H4 (cell line): ENCODE data around the gene SYDE1. TPM values are rescaled to one million over a fixed set of nuclear protein-coding genes. Genes with fewer than 3 reads are reported as not detected.

ENCODE experiments used
- DNase-seq: peaks from one replicate; pipeline ENCODE4 v3.0.0-alpha.2; 2015; ENCODE audit warnings: low spot score
- total RNA-seq: library from RNA; depleted of rRNA; stranded (reverse); fragments of >200 nt; shearing (Covaris generic); gene quantifications from 2 replicates; pipeline ENCODE4 v1.2.3, GENCODE V29; 2014

SYDE1 gene
- total RNA-seq, 1 experiment from 2014 or later, result 11.7 TPM

DNA sequence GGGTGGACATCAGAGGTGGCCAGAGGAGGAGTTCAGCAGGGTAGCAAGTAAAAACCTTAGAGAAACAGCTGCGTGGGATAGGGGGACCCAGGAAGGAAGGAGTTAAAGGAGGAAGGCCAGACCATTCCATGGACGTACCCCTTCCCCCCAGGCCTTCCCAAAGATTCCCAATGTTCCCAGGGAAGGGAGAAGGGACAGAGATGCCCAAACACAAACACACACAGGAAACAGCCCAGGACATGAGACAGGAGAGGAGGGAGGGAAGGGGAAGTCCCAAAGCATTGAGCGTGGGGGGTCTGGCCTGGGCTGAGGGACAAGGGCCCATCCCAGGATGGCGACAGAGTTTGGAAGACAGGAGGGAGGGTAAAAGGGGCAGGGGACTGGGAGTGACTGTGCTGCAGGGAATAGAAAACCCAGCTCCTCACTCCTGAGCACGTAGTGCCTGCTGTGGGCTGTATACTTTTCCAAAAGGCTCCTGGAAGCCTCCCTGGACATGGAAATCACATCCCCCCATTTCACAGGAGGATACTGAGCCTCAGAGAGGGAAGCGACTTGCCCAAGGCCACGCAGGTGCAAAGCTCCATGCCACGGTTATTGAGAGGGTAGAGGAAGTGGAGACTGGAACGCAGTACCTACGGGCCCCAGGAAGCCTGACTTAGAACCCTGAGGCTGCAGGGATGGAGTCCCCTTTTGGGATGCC is 1.1 kb downstream of the SYDE1 start:
- DNase-seq, result no peak

DNA sequence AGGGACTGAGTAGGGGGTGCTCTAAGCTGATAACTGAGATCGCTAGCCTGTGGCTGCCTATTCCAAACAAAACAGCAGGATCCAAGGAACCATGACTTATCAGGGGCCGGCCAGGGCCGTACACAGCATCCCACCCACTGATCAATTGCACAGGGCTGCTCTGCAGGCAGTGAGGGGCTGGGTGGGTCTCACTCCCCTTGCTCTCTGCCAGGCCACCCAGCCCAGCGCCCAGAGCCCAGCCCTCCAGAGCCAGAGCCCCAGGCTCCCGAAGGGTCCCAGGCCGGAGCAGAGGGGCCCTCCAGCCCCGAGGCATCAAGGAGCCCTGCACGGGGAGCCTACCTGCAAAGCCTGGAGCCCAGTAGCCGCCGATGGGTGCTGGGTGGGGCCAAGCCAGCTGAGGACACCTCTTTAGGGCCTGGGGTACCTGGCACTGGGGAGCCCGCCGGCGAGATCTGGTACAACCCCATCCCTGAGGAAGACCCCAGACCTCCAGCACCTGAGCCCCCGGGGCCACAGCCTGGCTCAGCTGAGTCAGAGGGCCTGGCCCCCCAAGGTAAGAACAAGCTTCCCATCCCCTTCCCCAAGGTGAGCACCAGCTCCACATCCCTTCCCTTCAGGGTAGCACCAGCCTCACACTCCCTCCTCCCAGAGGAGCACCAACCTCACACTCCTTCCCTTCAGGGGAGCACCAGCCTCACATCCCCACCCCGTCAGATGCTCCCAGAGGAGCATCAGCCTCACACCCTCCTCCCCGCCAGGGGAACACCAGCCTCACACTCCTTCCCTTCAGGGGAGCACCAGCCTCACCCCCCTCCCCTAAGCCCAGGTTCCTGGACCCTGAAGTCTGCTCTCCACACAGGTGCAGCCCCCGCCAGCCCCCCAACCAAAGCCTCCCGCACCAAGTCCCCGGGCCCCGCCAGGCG is 1.9 kb downstream of the SYDE1 start:
- DNase-seq, result no peak

DNA sequence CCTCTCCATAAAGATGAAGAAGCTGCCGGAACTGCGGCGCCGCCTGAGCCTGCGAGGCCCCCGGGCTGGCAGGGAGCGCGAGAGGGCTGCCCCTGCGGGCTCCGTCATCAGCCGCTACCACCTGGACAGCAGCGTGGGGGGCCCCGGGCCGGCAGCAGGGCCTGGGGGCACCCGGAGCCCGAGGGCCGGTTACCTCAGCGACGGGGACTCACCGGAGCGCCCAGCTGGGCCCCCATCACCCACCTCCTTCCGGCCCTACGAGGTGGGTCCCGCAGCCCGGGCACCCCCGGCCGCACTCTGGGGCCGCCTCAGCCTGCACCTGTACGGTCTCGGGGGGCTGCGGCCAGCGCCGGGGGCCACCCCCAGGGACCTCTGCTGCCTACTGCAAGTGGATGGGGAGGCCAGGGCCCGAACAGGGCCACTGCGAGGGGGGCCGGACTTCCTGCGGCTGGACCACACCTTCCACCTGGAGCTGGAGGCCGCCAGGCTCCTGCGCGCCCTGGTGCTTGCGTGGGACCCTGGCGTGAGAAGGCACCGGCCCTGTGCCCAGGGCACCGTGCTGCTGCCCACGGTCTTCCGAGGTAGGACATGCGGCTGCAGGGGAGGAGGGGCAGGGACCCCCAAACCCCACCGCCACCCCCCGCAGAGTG is 2.7 kb downstream of the SYDE1 start:
- DNase-seq, result no peak

DNA sequence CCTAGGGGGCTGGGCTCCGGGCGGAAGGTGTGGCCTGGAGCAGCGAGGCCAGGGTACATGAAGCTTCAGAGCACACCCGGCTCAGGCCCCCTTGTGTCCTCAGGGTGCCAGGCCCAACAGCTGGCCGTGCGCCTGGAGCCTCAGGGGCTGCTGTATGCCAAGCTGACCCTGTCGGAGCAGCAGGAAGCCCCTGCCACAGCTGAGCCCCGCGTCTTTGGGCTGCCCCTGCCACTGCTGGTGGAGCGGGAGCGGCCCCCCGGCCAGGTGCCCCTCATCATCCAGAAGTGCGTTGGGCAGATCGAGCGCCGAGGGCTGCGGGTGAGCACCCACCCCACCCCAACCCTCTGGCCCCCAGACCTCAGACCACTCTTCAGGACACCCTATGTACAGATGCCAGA is 3.2 kb downstream of the SYDE1 start:
- DNase-seq, result no peak

DNA sequence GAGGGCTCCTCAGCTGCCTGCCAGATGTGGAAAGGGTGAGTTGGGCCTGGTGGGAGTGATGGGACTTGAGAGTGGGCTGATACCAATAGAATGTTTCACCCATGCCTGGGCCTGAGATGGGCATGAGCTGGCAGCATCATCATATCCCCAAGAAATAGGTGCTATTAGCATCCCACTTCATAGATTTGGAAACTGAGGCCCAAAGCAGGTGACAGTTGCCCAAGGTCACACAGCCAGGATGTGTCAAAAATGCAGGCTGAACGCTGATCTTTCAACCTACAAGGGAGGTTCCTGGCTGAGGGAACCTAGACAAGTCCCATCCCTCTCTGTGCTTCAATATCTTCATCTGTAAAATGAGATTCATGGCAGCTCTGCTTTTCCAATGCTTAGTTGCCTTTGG is 4.6 kb downstream of the SYDE1 start:
- no peak for DNase-seq

DNA sequence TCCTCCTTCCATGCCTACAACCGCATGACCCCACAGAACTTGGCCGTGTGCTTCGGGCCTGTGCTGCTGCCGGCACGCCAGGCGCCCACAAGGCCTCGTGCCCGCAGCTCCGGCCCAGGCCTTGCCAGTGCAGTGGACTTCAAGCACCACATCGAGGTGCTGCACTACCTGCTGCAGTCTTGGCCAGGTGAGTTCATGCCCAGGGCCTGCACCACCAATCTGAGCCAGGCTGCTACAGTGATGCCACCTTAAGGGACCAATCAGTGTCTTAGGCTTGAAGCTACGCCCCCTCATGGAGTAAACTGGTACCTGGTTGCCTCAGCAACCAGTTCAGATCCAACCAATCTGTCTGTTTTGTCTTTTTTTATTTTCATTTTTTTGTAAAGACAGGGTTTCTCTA is 5.2 kb downstream of the SYDE1 start:
- DNase-seq, result no peak

DNA sequence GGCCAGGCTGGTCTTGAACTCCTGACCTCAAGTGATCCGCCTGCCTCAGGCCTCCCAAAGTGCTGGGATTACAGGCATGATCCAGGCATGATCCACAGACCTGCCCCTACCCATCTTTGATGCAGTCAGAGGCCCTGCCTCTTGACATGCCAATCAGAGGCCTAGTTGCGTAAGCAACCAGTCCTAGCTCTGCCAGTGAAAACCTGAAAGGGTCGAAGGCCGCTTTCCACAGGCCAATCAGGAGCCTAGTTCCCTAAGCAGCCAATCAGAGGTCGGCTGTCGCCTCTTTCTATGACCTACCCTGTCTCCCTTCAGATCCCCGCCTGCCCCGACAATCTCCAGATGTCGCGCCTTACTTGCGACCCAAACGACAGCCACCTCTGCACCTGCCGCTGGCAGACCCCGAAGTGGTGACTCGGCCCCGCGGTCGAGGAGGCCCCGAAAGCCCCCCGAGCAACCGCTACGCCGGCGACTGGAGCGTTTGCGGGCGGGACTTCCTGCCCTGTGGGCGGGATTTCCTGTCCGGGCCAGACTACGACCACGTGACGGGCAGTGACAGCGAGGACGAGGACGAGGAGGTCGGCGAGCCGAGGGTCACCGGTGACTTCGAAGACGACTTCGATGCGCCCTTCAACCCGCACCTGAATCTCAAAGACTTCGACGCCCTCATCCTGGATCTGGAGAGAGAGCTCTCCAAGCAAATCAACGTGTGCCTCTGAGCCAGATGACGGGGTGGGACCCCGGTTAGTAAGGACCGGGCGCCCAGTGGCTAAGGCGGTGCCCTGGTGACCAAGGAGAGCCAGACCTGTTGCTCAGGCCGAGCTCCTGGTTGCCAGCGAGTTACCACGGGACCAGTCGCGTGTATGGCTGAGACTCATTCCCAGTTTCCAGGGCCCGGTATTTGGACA is 6.3 kb downstream of the SYDE1 start:
- DNase-seq, result no peak

DNA sequence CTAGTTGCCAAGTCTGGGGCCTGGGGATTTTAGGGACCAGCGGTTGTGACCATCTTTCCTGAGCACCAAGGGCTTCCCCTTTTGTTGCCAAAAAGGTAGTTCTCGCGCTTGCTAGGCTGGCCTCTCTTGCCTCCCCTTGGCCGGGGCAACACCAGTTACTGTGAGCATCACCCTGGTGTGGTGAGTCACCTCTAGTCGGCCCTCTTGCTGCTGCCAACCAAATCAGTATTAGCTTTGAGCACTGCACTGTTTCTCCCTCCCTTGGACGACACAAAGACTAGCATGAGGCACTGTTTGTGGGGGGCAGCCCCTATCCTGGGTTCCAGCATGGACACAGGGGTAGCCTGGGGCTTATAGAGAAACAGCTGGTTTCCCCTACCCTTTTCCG is 6.9 kb downstream of the SYDE1 start:
- DNase-seq, result no peak

DNA sequence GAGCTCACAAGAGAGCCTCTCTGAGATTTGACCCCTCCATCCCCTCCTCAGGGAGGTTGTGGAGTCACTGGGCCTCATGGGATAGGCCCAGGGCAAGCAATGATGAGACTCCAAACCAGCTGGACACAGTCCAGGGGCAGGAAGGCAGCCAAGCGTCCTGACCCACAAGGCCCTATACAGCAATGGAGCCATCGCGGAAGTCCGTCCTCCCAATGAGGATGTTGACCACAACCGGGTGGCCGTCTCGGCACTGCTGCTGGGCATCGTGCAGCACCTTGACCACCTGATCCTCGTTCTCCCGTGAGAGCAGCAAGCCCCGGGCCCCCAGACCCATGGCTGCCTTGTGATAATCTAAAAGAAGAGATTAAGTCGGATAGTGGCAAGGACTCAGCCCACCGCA is 7.9 kb downstream of the SYDE1 start:
- no peak for DNase-seq

DNA sequence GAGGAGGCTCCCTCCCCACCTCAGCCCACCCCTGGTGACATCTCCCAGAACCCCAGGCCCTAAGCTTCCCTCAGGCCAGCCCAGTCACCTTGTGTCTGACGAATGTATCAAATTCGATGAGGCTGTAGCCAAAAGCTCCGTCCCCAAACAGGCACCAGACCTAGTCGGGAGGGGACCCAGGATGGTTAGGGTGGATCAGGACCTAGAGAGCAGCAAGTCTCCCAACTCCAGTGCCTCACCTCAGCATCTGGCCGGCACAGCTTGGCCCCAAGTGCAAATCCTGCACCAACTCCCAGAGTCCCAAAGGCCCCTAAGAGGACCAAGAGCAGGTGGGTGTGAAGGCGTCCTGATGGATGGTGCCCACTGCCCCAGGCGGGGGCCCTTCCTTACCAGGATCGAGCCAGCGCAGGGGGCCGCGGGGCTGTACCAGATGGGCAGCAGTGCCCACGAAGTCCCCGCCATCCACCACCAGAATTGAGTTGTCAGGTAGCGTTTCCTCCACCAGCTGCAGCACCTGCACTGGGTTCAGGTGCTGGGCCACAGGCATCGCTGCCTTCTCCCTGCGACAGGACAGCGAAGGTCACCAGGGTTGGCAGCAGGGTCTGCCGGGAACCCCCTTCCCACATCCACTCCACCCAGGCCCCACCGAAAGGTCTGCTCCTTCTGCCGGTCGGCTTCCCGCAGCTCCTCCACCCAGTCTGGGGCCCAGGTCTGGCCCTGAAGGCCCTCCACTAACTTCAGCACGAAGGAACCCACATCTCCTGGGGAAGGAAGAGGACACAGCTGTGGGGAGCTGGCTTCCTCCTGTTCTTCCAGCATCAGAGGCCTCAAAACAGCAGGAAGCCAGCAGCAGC is 8.8 kb downstream of the SYDE1 start:
- no peak for DNase-seq

DNA sequence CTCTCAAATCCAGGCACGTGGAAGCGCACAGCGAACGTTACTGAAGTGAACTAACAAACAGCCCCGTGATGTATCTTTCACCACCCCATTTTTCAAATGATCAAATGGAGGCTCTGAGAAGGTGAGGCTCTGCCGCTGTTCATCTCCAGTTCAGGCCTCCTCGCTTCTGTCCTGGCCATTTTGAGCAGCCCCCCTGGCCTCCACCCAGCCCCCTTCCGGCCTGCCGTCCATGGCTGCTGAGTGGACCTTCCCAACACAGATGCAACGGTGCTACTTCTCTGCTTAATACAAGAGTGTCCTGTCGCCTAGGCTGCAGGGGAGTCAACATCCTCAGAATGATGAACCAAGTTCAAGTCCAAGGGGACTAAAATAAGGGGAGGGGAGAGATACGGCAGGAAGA is 9.7 kb downstream of the SYDE1 start:
- no peak for DNase-seq

DNA sequence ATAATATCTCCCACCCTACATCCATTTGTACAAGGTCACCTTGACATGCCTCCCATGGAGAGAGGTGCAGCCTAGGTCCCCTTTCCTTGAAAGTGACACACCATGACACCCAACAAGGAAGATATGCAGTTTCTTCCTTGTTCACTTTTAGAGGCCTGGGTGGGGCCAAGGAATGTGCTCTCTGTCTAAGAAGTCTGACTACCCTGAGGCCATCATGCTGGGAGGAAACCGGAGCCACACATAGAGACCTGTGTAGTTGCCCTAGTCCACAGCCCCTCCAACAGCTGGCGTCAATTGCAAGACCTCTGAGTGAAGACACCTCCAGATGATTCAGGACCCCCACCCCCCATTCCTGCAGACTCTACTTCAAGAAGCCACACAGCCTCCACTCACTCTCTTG is 11.0 kb downstream of the SYDE1 start:
- no peak for DNase-seq

DNA sequence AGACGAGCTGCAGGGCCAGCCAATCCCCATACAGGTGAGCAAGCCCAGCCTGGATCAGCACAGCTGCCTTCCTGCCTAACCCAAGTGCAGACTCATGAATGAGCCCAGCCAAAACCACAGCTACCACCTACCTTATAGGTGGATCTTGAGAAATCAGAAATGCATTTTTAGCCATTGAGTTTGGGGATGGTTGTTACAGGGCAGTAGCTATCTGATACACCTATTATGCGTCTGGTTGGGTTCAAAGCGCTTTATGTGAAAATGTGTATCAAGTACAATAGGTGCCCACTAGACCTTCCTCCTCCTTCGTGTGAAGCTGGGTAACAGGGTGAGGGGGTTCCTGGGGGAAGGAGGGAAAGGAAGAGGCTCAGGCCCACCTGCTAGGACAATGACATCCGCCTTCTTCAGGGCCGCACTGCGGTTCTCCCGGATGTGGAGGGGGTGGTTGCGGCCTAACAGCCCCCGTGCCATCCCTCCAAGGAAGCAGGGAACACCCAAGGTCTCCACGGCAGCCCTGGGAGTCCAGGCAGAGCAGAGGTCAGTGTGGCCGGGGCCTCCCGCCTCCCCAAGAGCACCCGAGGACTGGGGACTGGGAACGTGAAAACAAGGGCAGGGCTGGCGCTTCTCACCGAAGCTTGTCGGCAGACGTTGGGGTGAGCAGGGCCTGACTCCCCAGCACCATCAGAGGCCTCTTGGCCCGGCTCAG is 11.7 kb downstream of the SYDE1 start:
- no peak for DNase-seq

DNA sequence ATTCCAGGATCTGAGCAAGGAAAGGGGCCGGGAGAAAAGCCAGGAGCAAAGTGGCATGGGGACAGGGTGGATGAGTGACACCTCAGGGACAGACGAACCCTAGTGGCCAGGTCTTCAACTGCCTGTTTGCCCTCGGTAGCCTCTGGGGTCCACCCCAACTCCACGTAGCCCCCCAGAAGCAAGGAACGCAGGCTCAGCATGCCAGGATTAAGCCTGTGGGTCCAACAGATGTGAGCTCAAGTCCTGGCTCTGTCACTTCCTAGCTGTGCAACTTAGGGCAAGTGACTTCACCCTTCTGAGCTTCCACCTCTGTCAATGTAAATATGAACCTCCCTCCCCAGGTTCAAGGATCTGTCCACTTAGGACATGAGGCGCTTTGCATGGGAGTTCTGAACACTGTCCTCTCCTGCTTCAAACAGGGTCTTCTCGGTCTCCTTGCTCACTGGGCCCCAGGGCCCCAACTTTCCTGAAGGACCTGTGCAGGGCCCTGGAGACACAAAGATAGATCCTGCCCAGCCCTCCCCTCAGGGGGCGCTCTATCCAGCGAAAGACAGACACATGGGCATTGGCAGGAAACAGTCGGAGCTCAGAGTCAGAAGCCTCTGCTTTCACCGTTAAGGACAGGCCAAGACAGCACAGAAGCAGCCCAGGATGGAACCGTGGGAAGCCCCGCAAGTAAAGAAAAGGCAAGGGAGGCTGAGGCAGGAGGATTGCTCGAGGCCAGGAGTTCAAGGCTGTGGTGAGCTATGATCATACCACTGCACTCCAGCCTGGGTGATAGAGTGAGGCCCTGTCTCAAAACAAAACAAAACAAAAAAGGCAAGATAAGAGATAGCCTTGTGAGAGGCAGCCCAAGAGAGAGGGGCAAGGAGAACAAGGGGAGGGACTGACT is 13.2 kb downstream of the SYDE1 start:
- no peak for DNase-seq

DNA sequence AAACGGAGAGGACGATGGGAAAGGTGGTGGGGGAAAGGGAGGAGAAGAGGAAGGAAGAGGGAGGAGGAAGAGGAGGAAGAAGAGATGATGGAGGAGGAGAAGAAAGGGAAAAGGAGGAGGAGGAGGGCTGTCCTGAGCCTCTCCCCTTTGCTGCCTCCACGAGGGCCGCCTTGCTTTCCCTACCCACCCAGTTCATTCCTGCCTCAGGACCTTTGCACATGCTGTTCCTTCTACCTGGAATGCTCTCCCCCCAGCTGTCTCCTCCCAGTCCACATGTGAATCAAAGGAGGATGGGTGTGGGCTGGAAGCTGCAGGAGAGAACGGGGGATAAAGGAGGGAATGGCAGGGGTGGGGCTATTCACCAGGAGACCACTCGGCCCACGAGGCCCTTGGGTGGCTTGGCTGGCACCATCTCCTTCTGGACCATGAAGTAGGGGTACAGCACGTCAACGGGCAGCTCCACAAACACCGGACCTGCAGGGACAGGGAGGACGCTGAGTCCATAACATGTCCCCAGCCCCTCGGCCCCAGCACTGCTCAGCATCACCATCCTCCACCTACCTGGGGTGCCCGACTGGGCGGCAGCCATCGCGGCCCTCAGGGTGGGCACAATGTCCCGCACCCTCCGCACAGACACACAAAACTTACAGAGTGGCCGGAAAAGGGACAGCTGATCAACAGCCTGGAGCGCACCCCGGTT is 15.3 kb downstream of the SYDE1 start:
- no peak for DNase-seq

DNA sequence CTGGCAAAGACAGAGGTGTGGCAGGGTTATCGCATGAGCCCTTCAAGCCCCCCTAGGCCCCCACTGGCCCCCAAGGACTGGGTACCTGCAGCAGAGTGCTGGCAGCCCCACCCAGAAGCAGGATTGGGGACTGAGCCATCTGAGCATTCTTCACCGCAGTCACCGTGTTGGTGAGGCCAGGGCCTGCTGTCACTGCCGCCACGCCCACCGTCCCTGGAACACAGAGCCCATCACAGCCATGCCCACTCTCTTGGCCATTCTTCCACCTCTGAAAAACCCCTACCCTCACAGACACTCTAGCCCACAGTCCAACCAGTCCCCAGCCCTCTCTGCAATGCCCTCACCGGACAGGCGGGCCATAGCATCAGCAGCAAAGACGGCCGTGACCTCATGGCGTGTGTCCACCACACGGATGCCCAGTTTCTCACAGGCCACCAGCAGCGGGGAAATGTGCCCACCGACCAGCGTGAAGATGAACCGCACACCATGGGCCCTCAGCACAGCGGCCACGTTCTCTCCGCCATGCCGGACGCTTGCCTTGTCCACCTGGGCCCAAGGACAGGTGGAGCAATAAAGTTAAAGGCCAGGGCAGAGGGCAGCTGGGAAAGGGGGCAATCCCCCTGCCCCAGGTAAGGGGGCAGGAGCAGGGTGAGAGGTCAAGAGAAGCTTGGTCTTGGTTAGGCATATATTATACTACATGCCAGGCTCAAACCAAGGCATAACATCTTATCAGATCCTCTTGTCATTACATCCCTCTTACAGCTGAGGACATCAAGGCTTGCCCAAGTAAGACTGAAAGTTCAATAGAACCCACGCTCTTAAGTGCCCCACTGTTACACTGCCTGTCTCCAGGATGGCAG is 16.1 kb downstream of the SYDE1 start:
- DNase-seq, result no peak

DNA sequence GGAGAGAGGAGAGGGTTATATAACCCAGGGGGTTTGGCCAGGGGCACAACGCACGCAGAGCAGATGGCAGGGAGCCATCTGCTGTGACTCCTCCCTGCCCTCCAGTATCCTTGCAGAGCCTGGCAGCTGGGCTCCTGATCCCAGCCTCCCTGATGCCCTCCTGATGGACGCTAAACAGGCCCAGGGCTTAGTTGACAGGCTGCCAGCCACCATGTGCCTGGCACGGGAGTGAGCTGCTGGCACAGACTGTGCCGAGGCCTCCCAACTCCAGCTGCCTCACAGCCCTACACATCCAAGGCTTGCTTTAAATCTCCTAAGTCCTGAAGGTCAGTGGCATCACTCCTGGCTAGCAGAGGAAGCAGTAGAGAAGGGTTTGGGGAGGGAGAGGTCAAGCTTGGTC is 16.7 kb downstream of the SYDE1 start:
- DNase-seq, result no peak
